DND-41 (cell line): Measurements from ENCODE around the gene PTCSC3.

Experiments
- CTCF ChIP-seq: IDR thresholded peaks from 2 replicates; pipeline ENCODE4 v1.5.1; 2012; ENCODE audit warnings: borderline replicate concordance, low read length, moderate library complexity, mild to moderate bottlenecking; ENCODE audit not compliant: poor library complexity, severe bottlenecking; ENCODE audit errors: extremely low read depth
- EZH2 ChIP-seq: IDR thresholded peaks from 3 replicates; pipeline ENCODE4 v1.6.1; 2012; ENCODE audit warnings: borderline replicate concordance, low read depth, mild to moderate bottlenecking, moderate library complexity, low read length, inconsistent platforms; ENCODE audit not compliant: severe bottlenecking

- no peak for TF ChIP-seq CTCF
- TF ChIP-seq EZH2 = no peak
Measured at GRCh38 chr14:36097356-36097755, 79.2 kb downstream of the PTCSC3 start.
